CD4-positive, alpha-beta T cell (primary cell): ENCODE data around the gene VEGFC. TPM values are rescaled to one million over a fixed set of nuclear protein-coding genes. Genes with fewer than 3 reads are reported as not detected.

ENCODE experiments used
- ATAC-seq: fragments of 200-7000 bp; cut with Tn5 transposase; one replicate; pipeline ENCODE4 v1.10.0; 2022; ENCODE audit warnings: mild to moderate bottlenecking; ENCODE audit not compliant: poor library complexity
- CTCF ChIA-PET: fragments of 350-600 bp; sonication (Branson Sonifier 250); formaldehyde crosslinking; loops from one replicate; lab custom pipeline; 2021; ENCODE audit warnings: antibody characterized with exemption, inconsistent platforms; lab: Charles Lee
- POLR2A ChIA-PET: fragments of 350-600 bp; sonication (Branson Sonifier 250); formaldehyde crosslinking; loops from one replicate; lab custom pipeline; 2021; ENCODE audit warnings: antibody characterized with exemption, inconsistent platforms; lab: Charles Lee
- DNase-seq, 14 experiments: peaks; one replicate each; pipeline ENCODE4 v3.0.0-alpha.2; 2013 to 2020; ENCODE audit warnings: mixed read lengths in 2 of 14
- H3K27ac ChIP-seq, 2 donors: one replicate each; pipeline versions ENCODE4 v1.5.1 to v1.7.0; 2013; ENCODE audit warnings: low read length in 2 of 2, low read depth in 1 of 2, mild to moderate bottlenecking in 1 of 2
- H3K27me3 ChIP-seq, 2 experiments: 1 replicate in 1 of 2; 2 replicates in 1 of 2; pipeline versions ENCODE4 v1.6.1 to v1.7.0; 2013; ENCODE audit warnings: low read length in 2 of 2, control low read depth in 1 of 2, mild to moderate bottlenecking in 1 of 2, moderate library complexity in 1 of 2; ENCODE audit not compliant: insufficient read depth in 2 of 2, control insufficient read depth in 1 of 2
- H3K36me3 ChIP-seq: one replicate; pipeline ENCODE4 v1.6.1; 2013; ENCODE audit warnings: low read length, control low read depth; ENCODE audit not compliant: insufficient read depth
- H3K4me1 ChIP-seq: one replicate; pipeline ENCODE4 v1.6.1; 2013; ENCODE audit warnings: low read length, control low read depth; ENCODE audit not compliant: insufficient read depth
- H3K4me3 ChIP-seq: one replicate; pipeline ENCODE4 v1.5.1; 2013; ENCODE audit warnings: mild to moderate bottlenecking, low read length, moderate library complexity
- H3K9me3 ChIP-seq, 2 experiments: 1 replicate in 1 of 2; 2 replicates in 1 of 2; pipeline versions ENCODE4 v1.6.1 to v1.7.0; 2013; ENCODE audit warnings: low read length in 2 of 2, mild to moderate bottlenecking in 2 of 2, control low read depth in 1 of 2, moderate library complexity in 1 of 2; ENCODE audit not compliant: control insufficient read depth in 1 of 2, insufficient read depth in 1 of 2
- H3K27ac Mint-ChIP-seq: one replicate; pipeline ENCODE4 v1.8.0; 2020; ENCODE audit warnings: mixed read lengths
- H3K27me3 Mint-ChIP-seq: one replicate; pipeline ENCODE4 v1.8.0; 2021; ENCODE audit warnings: mixed read lengths
- H3K36me3 Mint-ChIP-seq: one replicate; pipeline ENCODE4 v1.8.0; 2021; ENCODE audit warnings: low read depth, mixed read lengths
- H3K4me1 Mint-ChIP-seq: one replicate; pipeline ENCODE4 v1.8.0; 2021; ENCODE audit warnings: low read depth, mixed read lengths
- H3K4me3 Mint-ChIP-seq: one replicate; pipeline ENCODE4 v1.8.0; 2020; ENCODE audit warnings: mild to moderate bottlenecking, mixed read lengths
- H3K9me3 Mint-ChIP-seq: one replicate; pipeline ENCODE4 v1.8.0; 2020; ENCODE audit warnings: mixed read lengths
- CTCF ChIP-seq: fragments of 200-600 bp; IDR thresholded peaks from one replicate; pipeline ENCODE4 v1.8.0; 2022; ENCODE audit warnings: antibody characterized with exemption, mild to moderate bottlenecking
- intact Hi-C, 2 experiments: fragments of 100-400 bp; cut with DNase I in 1 of 2; cut with micrococcal nuclease in 1 of 2; formaldehyde crosslinking; loops; one replicate each; pipeline versions ENCODE4 v1.15.1 to v1.9.0; 2023 to 2025; cut with DNase I, micrococcal nuclease
- total RNA-seq, 174 experiments: library from RNA in 2 of 174; stranded (reverse) in 2 of 174; gene quantifications; one replicate each; pipeline ENCODE4 v1.2.3 and lab custom pipeline; 2021 to 2026

VEGFC gene
- total RNA-seq, 2 experiments from 2014 or later: not detected

DNA sequence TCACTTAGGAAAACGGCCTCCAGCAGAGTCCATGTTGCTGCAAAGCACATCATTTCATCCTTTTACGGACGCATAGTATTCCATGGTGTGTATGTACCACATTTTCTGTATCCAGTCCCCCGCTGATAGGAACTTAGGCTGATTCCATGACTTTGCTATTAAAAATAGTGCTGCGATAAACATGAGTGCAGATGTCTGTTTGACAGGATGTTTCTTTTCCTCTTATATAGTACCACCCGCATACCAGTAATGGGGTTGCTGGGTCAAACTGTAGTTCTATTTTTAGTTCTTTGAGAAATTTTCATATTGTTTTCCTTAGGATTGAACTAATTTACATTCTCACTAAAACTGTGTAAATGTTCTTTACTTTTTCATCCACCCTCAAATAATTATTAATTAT, 50.5 kb downstream of the VEGFC start:
- intact Hi-C loops: no loop called here
- POLR2A ChIA-PET: no interaction called here
- CTCF ChIA-PET: no interaction called here
- H3K27me3 ChIP-seq: no peaks in the 10 kb centered on the region
- H3K4me1 ChIP-seq: no peaks in the 10 kb centered on the region
- no peak for TF ChIP-seq CTCF
- Mint-ChIP-seq H3K4me3 (no peak overlapping the region), H3K36me3 (no peaks in the 10 kb centered on the region), H3K4me1 (no peaks in the 10 kb centered on the region), H3K27me3 (no peaks in the 10 kb centered on the region), H3K27ac (no peak overlapping the region), H3K9me3 (no peaks in the 10 kb centered on the region)
- no peaks in the 10 kb centered on the region for H3K36me3 ChIP-seq
- H3K27ac ChIP-seq: no peak overlapping the region
- H3K4me3 ChIP-seq: no peak overlapping the region
- DNase-seq: no peak
- no peaks in the 10 kb centered on the region for H3K9me3 ChIP-seq
- ATAC-seq: no peak

DNA sequence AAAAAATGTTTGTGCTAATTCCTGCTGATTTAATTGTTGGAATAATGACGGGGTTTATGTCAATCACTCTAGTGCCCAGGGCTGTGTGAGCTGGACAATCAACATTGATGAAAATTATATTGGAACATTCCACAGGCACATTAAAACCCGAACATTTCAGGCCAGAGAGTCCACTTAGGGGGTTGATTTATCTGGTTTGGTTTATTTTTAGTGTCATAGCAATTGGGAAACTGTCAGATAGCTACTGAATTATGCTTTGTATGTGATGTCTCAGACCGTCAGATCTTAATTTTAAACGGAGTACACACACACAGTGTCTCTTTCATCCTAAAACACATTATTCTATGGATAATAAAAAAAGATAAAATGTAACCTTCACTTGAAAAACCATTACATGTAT, 51.5 kb downstream of the VEGFC start:
- ATAC-seq: no peak
- ChIA-PET CTCF (no interaction called here), POLR2A (no interaction called here)
- no peak for TF ChIP-seq CTCF
- no peaks in the 10 kb centered on the region for H3K27me3 Mint-ChIP-seq
- no peak overlapping the region for H3K27ac Mint-ChIP-seq
- H3K36me3 Mint-ChIP-seq: no peaks in the 10 kb centered on the region
- no peak overlapping the region for H3K4me3 ChIP-seq
- no peaks in the 10 kb centered on the region for H3K9me3 ChIP-seq
- no peaks in the 10 kb centered on the region for H3K4me1 Mint-ChIP-seq
- H3K27me3 ChIP-seq: no peaks in the 10 kb centered on the region
- no peaks in the 10 kb centered on the region for H3K36me3 ChIP-seq
- intact Hi-C loops: no loop called here
- H3K27ac ChIP-seq: no peak overlapping the region
- H3K9me3 Mint-ChIP-seq: no peaks in the 10 kb centered on the region
- DNase-seq: no peak
- no peak overlapping the region for H3K4me3 Mint-ChIP-seq
- no peaks in the 10 kb centered on the region for H3K4me1 ChIP-seq

- Histone ChIP-seq H3K4me3 (no peak overlapping the region), H3K27me3 (no peaks in the 10 kb centered on the region), H3K36me3 (no peaks in the 10 kb centered on the region), H3K4me1 (no peaks in the 10 kb centered on the region), H3K9me3 (no peaks in the 10 kb centered on the region), H3K27ac (no peak overlapping the region)
- no peaks in the 10 kb centered on the region for H3K4me1 Mint-ChIP-seq
- intact Hi-C loops: no loop called here
- H3K36me3 Mint-ChIP-seq: no peaks in the 10 kb centered on the region
- TF ChIP-seq CTCF: no peak
- no peak for DNase-seq
- no peak for ATAC-seq
- no peaks in the 10 kb centered on the region for H3K9me3 Mint-ChIP-seq
- no peaks in the 10 kb centered on the region for H3K27me3 Mint-ChIP-seq
- no peak overlapping the region for H3K4me3 Mint-ChIP-seq
- POLR2A ChIA-PET: no interaction called here
- H3K27ac Mint-ChIP-seq: no peak overlapping the region
- CTCF ChIA-PET: no interaction called here
These were observed 57.4 kb downstream of the VEGFC start for GRCh38 chr4:176735300-176735699.
